Mesenchymal stem cell (in vitro differentiated cells and primary cell): Measurements from ENCODE around the gene SMIM35.

Source experiments
- DNase-seq: peaks from one replicate; pipeline ENCODE4 v3.0.0-alpha.2; 2013
- H2AFZ ChIP-seq: one replicate; pipeline ENCODE4 v1.6.1; 2013; ENCODE audit warnings: low read depth, mild to moderate bottlenecking, control low read depth, inconsistent platforms, low read length, moderate library complexity
- H2AK5ac ChIP-seq: 2 replicates; pipeline ENCODE4 v1.6.1; 2013; ENCODE audit warnings: low read length, moderate library complexity, mild to moderate bottlenecking, inconsistent platforms; ENCODE audit not compliant: severe bottlenecking
- H2BK120ac ChIP-seq: one replicate; pipeline ENCODE4 v1.6.1; 2013; ENCODE audit warnings: low read depth, mild to moderate bottlenecking, inconsistent platforms, low read length, moderate library complexity
- H2BK12ac ChIP-seq, 2 experiments: one replicate each; pipeline ENCODE4 v1.6.1; 2013; ENCODE audit warnings: inconsistent platforms in 2 of 2, low read length in 2 of 2, mild to moderate bottlenecking in 2 of 2, moderate library complexity in 2 of 2, control low read depth in 1 of 2
- H2BK15ac ChIP-seq: one replicate; pipeline ENCODE4 v1.6.1; 2013; ENCODE audit warnings: mild to moderate bottlenecking, low read depth, inconsistent platforms; ENCODE audit not compliant: poor library complexity, severe bottlenecking
- H2BK5ac ChIP-seq: 2 replicates; pipeline ENCODE4 v1.6.1; 2013; ENCODE audit warnings: low read depth, mild to moderate bottlenecking, low read length, control low read depth, inconsistent platforms; ENCODE audit not compliant: poor library complexity, severe bottlenecking
- H3K14ac ChIP-seq, 2 experiments: one replicate each; pipeline ENCODE4 v1.6.1; 2013; ENCODE audit warnings: inconsistent platforms in 2 of 2, low read length in 2 of 2, control low read depth in 1 of 2, mild to moderate bottlenecking in 1 of 2, moderate library complexity in 1 of 2
- H3K18ac ChIP-seq, 2 experiments: one replicate each; pipeline ENCODE4 v1.6.1; 2013; ENCODE audit warnings: inconsistent platforms in 2 of 2, low read length in 2 of 2, control low read depth in 1 of 2, low read depth in 1 of 2, mild to moderate bottlenecking in 1 of 2
- H3K23ac ChIP-seq, 2 experiments: one replicate each; pipeline ENCODE4 v1.6.1; 2013; ENCODE audit warnings: inconsistent platforms in 2 of 2, low read length in 2 of 2, mild to moderate bottlenecking in 2 of 2, moderate library complexity in 2 of 2, control low read depth in 1 of 2
- H3K27ac ChIP-seq: 2 replicates; pipeline ENCODE4 v1.5.1; 2013; ENCODE audit warnings: mild to moderate bottlenecking, moderate library complexity, low read length, control low read depth, inconsistent platforms; ENCODE audit not compliant: poor library complexity, severe bottlenecking
- H3K27me3 ChIP-seq, 2 experiments: 2 replicates each; pipeline versions ENCODE4 v1.6.1 to v1.7.0; 2013; ENCODE audit warnings: low read length in 2 of 2, mild to moderate bottlenecking in 2 of 2, moderate library complexity in 2 of 2, control low read depth in 1 of 2, inconsistent platforms in 1 of 2; ENCODE audit not compliant: control insufficient read depth in 1 of 2, insufficient read depth in 1 of 2
- H3K36me3 ChIP-seq, 2 experiments: 2 replicates each; pipeline versions ENCODE4 v1.6.1 to v1.7.0; 2013; ENCODE audit warnings: low read length in 2 of 2, control low read depth in 1 of 2, inconsistent platforms in 1 of 2, low read depth in 1 of 2, mild to moderate bottlenecking in 1 of 2; ENCODE audit not compliant: insufficient read depth in 2 of 2, control insufficient read depth in 1 of 2
- H3K4ac ChIP-seq, 2 experiments: one replicate each; pipeline ENCODE4 v1.6.1; 2013; ENCODE audit warnings: inconsistent platforms in 2 of 2, low read length in 2 of 2, mild to moderate bottlenecking in 2 of 2, moderate library complexity in 2 of 2, control low read depth in 1 of 2, low read depth in 1 of 2
- H3K4me1 ChIP-seq: 2 replicates; pipeline ENCODE4 v1.6.1; 2013; ENCODE audit warnings: low read depth, low read length, control low read depth; ENCODE audit not compliant: control insufficient read depth, insufficient read depth
- H3K4me2 ChIP-seq: 2 replicates; pipeline ENCODE4 v1.6.1; 2013; ENCODE audit warnings: low read length, mild to moderate bottlenecking, inconsistent platforms; ENCODE audit not compliant: poor library complexity, severe bottlenecking
- H3K4me3 ChIP-seq, 2 experiments: 2 replicates each; pipeline versions ENCODE4 v1.5.1 to v1.7.0; 2013; ENCODE audit warnings: low read length in 2 of 2, mild to moderate bottlenecking in 2 of 2, control low read depth in 1 of 2, low read depth in 1 of 2; ENCODE audit not compliant: insufficient read depth in 1 of 2
- H3K79me1 ChIP-seq: replicated peaks from 2 replicates; pipeline ENCODE4 v1.6.1; 2013; ENCODE audit warnings: mild to moderate bottlenecking, control low read depth, low read length, inconsistent platforms; ENCODE audit not compliant: poor library complexity, severe bottlenecking
- H3K9ac ChIP-seq: 2 replicates; pipeline ENCODE4 v1.7.0; 2013; ENCODE audit warnings: mild to moderate bottlenecking, low read length, moderate library complexity
- H3K9me3 ChIP-seq: 2 replicates; pipeline ENCODE4 v1.7.0; 2013; ENCODE audit warnings: mild to moderate bottlenecking, low read length; ENCODE audit not compliant: control insufficient read depth
- H4K8ac ChIP-seq: one replicate; pipeline ENCODE4 v1.6.1; 2013; ENCODE audit warnings: inconsistent platforms, mild to moderate bottlenecking, low read length, moderate library complexity
- H4K91ac ChIP-seq: one replicate; pipeline ENCODE4 v1.6.1; 2013; ENCODE audit warnings: mild to moderate bottlenecking, low read length, inconsistent platforms
- WGBS: methylation state at CpG from one replicate; pipeline ENCODE4 v1.1.7; 2013; ENCODE audit warnings: mixed read lengths; 5-methylcytosine and 5-hydroxymethylcytosine counted together

SMIM35 gene

GRCh38 chr11:117980720-117981119, 106.0 kb downstream of the SMIM35 start:
- H2BK12ac ChIP-seq, result no peak overlapping the region
- WGBS, result 60% methylated on average over 1 of the region's 3 CpGs
- no peak overlapping the region for H3K27ac ChIP-seq
- no peak overlapping the region for H3K4me2 ChIP-seq
- H3K27me3 ChIP-seq, result peaks cover 36 to 59% of the 10 kb centered on the region in 2 experiments
- no peak overlapping the region for H3K4ac ChIP-seq
- H2BK15ac ChIP-seq, result no peak overlapping the region
- H4K8ac ChIP-seq, result no peak overlapping the region
- no peak overlapping the region for H2BK120ac ChIP-seq
- H3K23ac ChIP-seq, result no peak overlapping the region
- H3K14ac ChIP-seq, result no peak overlapping the region
- H3K79me1 ChIP-seq, result no peaks in the 10 kb centered on the region
- DNase-seq, result no peak
- H2AFZ ChIP-seq, result no peak overlapping the region
- H3K18ac ChIP-seq, result no peak overlapping the region
- peaks cover 2% of the 10 kb centered on the region for H3K4me1 ChIP-seq
- no peak overlapping the region for H3K4me3 ChIP-seq
- no peaks in the 10 kb centered on the region for H3K9me3 ChIP-seq
- no peak overlapping the region for H3K9ac ChIP-seq
- no peak overlapping the region for H4K91ac ChIP-seq
- no peak overlapping the region for H2BK5ac ChIP-seq
- H3K36me3 ChIP-seq, result no peaks in the 10 kb centered on the region
- no peak overlapping the region for H2AK5ac ChIP-seq

- Histone ChIP-seq H2BK5ac (no peak overlapping the region), H3K9me3 (no peaks in the 10 kb centered on the region), H2AFZ (no peak overlapping the region), H3K4me2 (no peak overlapping the region), H2AK5ac (no peak overlapping the region), H3K27ac (no peak overlapping the region), H2BK15ac (no peak overlapping the region), H3K9ac (no peak overlapping the region), H3K4me3 (no peak overlapping the region), H3K27me3 (peaks cover 36 to 59% of the 10 kb centered on the region in 2 experiments), H3K23ac (no peak overlapping the region), H2BK120ac (no peak overlapping the region), H3K36me3 (no peaks in the 10 kb centered on the region), H3K4ac (no peak overlapping the region), H3K18ac (no peak overlapping the region), H2BK12ac (no peak overlapping the region), H4K91ac (no peak overlapping the region), H3K79me1 (no peaks in the 10 kb centered on the region), H3K4me1 (no peaks in the 10 kb centered on the region), H4K8ac (no peak overlapping the region), H3K14ac (no peak overlapping the region)
- no peak for DNase-seq
- WGBS, result 57% methylated on average over 1 of the region's 2 CpGs
Observed at GRCh38 chr11:117980280-117980679, 106.5 kb downstream of the SMIM35 start.

- H3K4me1 ChIP-seq, result no peaks in the 10 kb centered on the region
- no peak overlapping the region for H2BK120ac ChIP-seq
- H3K4ac ChIP-seq, result no peak overlapping the region
- no peak overlapping the region for H3K23ac ChIP-seq
- no peak overlapping the region for H4K8ac ChIP-seq
- WGBS, result 85% methylated on average over 6 of the region's 7 CpGs
- H3K27me3 ChIP-seq, result peaks cover 36 to 54% of the 10 kb centered on the region in 2 experiments
- H2AK5ac ChIP-seq, result no peak overlapping the region
- H3K79me1 ChIP-seq, result no peaks in the 10 kb centered on the region
- no peak overlapping the region for H3K18ac ChIP-seq
- H2BK15ac ChIP-seq, result no peak overlapping the region
- H3K27ac ChIP-seq, result no peak overlapping the region
- no peak overlapping the region for H4K91ac ChIP-seq
- H3K36me3 ChIP-seq, result no peaks in the 10 kb centered on the region
- DNase-seq, result no peak
- H2BK5ac ChIP-seq, result no peak overlapping the region
- H2AFZ ChIP-seq, result no peak overlapping the region
- no peak overlapping the region for H3K4me2 ChIP-seq
- H2BK12ac ChIP-seq, result no peak overlapping the region
- no peak overlapping the region for H3K9ac ChIP-seq
- H3K9me3 ChIP-seq, result no peaks in the 10 kb centered on the region
- no peak overlapping the region for H3K14ac ChIP-seq
- H3K4me3 ChIP-seq, result no peak overlapping the region
Observed at GRCh38 chr11:117979481-117980211, 107.1 kb downstream of the SMIM35 start.

GRCh38 chr11:117978991-117979390, 107.8 kb downstream of the SMIM35 start:
- no peak overlapping the region for H3K14ac ChIP-seq

More at GRCh38 chr11:117978991-117979390, 107.8 kb downstream of the SMIM35 start:
- H3K4me3 ChIP-seq, result no peak overlapping the region
- no peak overlapping the region for H4K8ac ChIP-seq
- no peak overlapping the region for H2AK5ac ChIP-seq
- H4K91ac ChIP-seq, result no peak overlapping the region
- no peak overlapping the region for H2AFZ ChIP-seq
- no peak overlapping the region for H3K27ac ChIP-seq
- no peak overlapping the region for H3K4me2 ChIP-seq
- H2BK15ac ChIP-seq, result no peak overlapping the region
- H3K23ac ChIP-seq, result no peak overlapping the region
- no peak for DNase-seq
- H2BK120ac ChIP-seq, result no peak overlapping the region
- H3K4ac ChIP-seq, result no peak overlapping the region
- peaks cover 32 to 47% of the 10 kb centered on the region in 2 experiments for H3K27me3 ChIP-seq
- no peak overlapping the region for H2BK5ac ChIP-seq
- no peak overlapping the region for H2BK12ac ChIP-seq
- WGBS, result 94% methylated on average over 2 of the region's 4 CpGs
- H3K36me3 ChIP-seq, result no peaks in the 10 kb centered on the region
- no peak overlapping the region for H3K9ac ChIP-seq
- no peaks in the 10 kb centered on the region for H3K79me1 ChIP-seq
- H3K4me1 ChIP-seq, result no peaks in the 10 kb centered on the region
- no peaks in the 10 kb centered on the region for H3K9me3 ChIP-seq
- H3K18ac ChIP-seq, result no peak overlapping the region
